Measurements from ENCODE around the gene MYL10.

MYL10 gene

GRCh38 chr7:101595246-101595645 lies 33.9 kb downstream of the MYL10 start:
- DNase-seq = no peak

GRCh38 chr7:101594790-101595189 lies 34.3 kb downstream of the MYL10 start:
- no peak for DNase-seq

DNA sequence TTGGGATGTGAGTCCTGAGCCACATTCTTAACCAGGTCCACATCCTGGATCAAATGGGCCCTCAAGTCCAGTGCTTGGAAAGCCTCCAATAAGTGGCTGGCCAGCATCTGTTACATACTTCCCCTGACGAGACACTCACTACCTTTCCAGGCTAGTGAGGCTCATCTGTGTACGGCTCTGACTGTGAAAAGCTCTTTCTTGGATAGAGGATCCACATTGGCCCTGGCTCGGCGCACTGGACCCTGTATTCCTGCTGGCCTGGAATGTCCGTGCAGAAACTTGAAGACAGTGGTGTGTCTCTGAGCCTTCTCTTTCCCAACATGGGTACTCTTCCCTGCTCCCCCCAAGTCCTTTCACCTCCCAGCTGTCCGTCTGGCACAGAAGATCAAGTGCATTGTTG lies 35.5 kb downstream of the MYL10 start:
- DNase-seq = no peak

GRCh38 chr7:101591504-101591903 lies 37.6 kb downstream of the MYL10 start:
- DNase-seq = no peak

DNA sequence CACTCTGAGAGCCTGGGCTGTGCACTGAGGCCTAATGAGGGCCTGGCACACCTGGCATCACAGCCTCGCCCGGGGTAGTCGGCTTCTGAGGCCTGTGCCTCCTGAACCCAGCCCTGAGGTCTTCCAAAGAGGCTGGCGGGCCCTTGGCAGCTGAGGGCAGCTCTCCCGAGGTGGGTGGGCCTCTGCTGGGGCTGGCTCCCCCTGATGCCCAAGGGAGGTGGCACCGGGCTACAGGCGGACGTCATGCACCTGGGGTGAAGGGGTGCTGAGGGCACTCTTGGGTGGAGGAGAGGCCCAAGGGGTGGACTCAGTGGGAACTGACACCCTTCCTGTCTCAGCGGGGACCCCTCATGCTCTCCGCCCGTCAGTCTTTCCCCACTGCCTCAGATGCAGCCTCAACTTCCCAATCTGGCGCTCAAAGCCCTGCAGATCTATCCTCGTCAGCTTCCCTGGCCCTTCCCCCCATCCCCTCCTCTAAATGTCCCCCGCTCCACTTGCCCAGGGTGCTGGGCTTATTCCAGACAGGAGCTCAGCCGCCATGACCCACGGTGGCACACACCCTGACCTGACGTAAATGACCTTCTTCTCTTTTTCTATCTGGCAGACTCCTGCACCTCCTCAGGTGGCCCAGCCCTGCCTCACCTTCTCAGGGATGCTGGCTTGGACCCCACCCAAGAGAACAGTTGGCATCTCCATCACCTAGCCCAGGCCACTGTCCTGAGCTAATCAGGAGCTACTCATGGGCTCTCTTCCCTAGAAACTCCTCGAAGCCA lies 38.2 kb downstream of the MYL10 start:
- DNase-seq = no peak

DNA sequence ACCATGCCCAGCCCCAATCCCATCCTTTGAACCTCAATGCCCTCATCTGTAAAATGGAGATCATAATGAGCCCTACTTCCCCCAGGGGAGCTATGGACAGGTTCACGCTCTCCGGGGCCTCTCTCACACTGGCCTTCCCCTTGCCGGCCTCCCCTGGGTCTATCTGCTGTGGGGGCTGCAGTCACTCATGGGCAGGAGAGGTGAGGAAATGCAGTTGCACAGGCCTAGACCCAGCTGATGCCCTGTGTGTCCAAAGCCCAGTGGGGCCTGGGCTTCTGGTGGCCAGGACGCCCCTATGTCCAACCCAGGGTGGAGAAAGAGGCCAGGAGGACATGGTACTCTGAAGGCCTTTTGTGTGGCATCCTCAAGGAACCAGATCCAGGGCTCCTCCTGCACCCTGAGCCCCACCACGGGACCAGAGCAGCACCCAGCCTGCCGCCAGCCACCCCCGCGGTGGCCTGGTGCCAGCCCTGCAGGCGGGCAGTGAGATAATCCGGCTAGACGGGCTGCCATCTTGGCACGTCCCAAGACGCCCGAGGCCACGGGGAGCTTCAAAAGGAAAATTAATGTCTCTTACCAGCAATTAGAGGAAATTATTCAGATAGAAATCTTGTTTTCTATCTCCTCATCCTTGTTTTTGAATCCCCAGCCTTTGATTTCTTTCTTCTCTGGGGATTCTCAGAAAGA lies 39.0 kb downstream of the MYL10 start:
- no peak for DNase-seq

GRCh38 chr7:101589052-101589451 lies 40.0 kb downstream of the MYL10 start:
- DNase-seq = no peak

DNA sequence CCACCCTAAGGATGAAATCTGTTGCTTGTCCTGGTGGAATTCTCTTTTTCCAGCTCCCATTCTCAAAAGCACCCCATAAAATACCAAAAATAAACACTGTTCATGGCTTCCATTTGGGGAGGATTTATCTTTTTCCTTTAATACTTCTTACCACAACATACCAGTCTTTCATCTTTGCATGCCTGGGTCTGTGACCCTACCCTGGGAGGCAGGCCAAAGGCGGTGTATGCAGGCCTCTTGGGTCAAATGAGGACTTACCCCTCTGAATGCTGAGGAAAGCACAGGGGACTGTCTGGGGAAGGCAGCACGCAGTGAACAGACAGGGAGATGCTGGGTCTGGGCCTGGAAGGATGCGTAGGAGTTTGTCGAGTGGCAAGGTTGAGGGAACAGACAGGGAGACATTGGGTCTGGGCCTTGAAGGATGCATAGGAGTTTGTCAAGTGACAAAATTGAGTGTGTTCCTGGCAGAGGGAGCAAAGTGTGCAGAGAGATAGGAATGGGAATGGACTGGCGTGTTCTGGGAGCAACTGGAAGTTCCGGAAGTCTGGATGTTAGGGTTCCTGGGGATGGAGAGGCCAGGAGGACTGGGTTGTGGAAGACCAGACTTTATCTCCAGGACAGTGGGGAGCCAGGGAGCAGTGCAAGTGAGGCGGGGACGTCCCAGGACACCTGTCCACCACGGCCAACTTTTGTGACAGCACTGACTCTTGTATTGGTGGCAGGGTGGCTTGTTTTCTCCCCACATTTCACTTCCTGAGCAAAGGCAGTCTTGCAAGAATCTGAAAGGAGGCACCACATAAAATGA lies 40.8 kb downstream of the MYL10 start:
- no peak for DNase-seq

GRCh38 chr7:101586906-101587677 lies 42.0 kb downstream of the MYL10 start:
- DNase-seq = no peak

- no peak for DNase-seq
Measured at GRCh38 chr7:101586078-101586905, 42.8 kb downstream of the MYL10 start.

GRCh38 chr7:101582971-101583370 lies 46.1 kb downstream of the MYL10 start:
- no peak for DNase-seq

GRCh38 chr7:101581891-101582290 lies 47.2 kb downstream of the MYL10 start:
- DNase-seq = no peak

DNA sequence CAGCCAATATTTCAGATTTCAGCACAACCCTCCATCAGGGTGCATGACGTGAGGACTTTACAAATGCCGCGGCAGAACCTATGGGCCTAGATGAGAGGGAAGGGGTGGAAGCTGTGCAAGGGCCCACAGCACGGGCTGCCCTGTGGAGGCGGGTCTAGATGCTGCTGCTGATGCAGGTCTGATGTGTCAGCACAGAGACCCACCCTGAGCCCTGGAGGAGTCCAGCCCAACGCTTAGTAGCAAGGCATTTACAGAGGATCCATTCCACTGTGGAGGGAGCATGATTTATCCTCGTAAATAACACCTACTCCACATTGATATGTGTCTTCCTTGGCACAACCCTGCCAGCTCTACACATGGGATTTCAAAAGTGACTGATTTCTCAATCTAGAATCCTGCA lies 48.5 kb downstream of the MYL10 start:
- no peak for DNase-seq

DNA sequence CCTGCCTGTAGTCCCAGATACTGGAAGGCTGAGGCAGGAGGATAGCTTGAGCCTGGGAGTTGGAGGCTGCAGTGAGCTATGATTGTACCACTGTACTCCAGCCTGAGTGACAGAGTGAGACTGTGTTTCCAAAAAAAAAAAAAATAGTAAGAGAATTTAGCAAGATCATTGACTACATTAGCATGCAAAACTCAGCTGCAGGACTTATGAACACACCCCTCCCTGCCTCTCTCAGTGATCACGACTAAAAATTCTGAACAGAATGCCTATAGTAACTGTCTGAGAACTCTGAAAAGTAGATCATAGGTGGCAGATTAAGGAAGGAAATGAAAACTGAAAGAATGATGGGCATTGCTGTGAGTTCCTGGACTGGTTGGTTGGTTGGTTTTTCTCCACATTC lies 50.5 kb downstream of the MYL10 start:
- no peak for DNase-seq

DNA sequence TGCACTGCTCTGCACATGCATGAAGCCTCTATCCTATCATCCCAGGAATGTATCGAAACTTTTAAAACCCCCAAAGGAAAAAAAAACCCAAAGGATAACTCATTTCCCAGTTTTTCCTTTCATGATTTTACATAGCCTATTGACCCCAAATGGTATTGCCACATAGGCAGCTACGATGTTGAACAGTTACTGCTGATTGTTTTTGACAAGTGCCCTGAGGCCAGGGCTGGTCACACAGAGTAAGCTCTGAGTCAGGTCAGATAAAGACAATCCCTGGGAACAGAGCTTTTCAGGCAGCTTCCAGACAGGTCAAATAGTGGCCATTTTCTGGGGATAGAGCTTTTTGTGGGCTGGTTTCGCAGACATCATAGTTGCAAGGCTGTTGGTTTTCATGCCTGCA lies 52.1 kb downstream of the MYL10 start:
- no peak for DNase-seq

GRCh38 chr7:101575721-101576120 lies 53.4 kb downstream of the MYL10 start:
- DNase-seq = no peak

DNA sequence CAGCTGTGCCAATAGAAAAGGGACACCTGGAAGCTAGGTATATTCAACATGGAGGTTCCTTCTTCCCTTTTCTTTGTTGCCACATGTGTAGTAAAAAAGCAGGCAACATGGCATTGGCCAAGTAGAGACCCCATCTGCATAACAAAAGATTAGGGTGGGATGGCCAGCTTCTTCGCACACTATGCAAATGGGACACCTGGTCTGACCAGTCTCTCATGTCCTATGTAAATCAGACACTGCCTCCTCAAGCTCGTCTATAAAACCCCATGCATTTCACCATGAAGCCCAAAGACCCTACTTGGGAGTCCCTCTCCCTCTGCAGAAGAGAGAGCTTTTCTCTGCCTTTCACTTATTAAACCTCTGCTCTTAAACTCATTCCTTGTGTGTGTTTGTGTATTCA lies 53.9 kb downstream of the MYL10 start:
- DNase-seq = no peak

GRCh38 chr7:101572156-101572555 lies 56.9 kb downstream of the MYL10 start:
- no peak for DNase-seq

DNA sequence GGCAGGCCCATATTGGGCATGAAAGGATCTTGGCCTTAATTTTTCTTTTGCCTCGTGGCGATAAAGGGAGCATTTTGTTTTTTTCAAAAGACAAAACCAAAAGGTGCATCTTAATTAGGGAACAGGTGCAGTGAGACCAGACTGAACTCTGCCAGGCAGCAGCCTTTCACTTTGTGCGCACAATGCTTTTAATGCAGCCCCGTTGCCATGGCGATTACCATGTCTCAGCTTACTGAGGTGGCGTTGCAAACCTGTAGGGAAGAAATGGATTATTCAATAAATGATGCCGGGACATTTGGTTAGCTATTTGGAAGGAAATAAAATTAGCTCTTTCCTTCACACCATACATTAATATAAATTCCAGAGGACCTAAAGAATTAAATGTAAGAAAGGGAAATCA lies 61.9 kb downstream of the MYL10 start:
- no peak for DNase-seq

- no peak for DNase-seq
Measured at GRCh38 chr7:101565601-101566209, 63.4 kb downstream of the MYL10 start.

- no peak for DNase-seq
Measured at GRCh38 chr7:101564778-101565211, 64.3 kb downstream of the MYL10 start.

All from CD4-positive, alpha-beta T cell treated with Interferon alpha-2 for 1 hour (primary cell).